DND-41 (cell line): Measurements from ENCODE around the gene TMTC2.

Experiments used
- ATAC-seq: fragments of 200-7000 bp; cut with Tn5 transposase; 3 replicates; pipeline ENCODE4 v1.9.1; 2021; ENCODE audit warnings: low read depth; ENCODE audit not compliant: insufficient read depth
- DNase-seq: peaks from one replicate; pipeline ENCODE4 v3.0.0-alpha.2; 2020
- H2AFZ ChIP-seq: 2 replicates; pipeline ENCODE4 v1.6.0; 2012; ENCODE audit warnings: low read depth, low read length
- H3K27ac ChIP-seq: 2 replicates; pipeline ENCODE4 v1.5.1; 2012; ENCODE audit warnings: low read length, inconsistent platforms
- H3K27me3 ChIP-seq: fragments of 200-600 bp; sonication (generic); 2 replicates; pipeline ENCODE4 v1.6.0; 2012; ENCODE audit warnings: low read length, mild to moderate bottlenecking, inconsistent platforms; ENCODE audit not compliant: insufficient read depth, poor library complexity
- H3K36me3 ChIP-seq: 2 replicates; pipeline ENCODE4 v1.5.1; 2012; ENCODE audit warnings: low read length, inconsistent platforms; ENCODE audit not compliant: insufficient read depth
- H3K4me1 ChIP-seq: 2 replicates; pipeline ENCODE4 v1.5.1; 2012; ENCODE audit warnings: mild to moderate bottlenecking, low read length; ENCODE audit not compliant: insufficient read depth
- H3K4me2 ChIP-seq: 2 replicates; pipeline ENCODE4 v1.6.0; 2012; ENCODE audit warnings: mild to moderate bottlenecking, moderate library complexity, low read length, inconsistent platforms; ENCODE audit not compliant: insufficient read depth
- H3K4me3 ChIP-seq, 2 experiments: fragments of 200-600 bp in 1 of 2; shearing (Covaris generic) in 1 of 2; 2 replicates each; pipeline ENCODE4 v1.5.1; 2012 to 2016; ENCODE audit warnings: inconsistent platforms in 2 of 2, low read length in 2 of 2, mild to moderate bottlenecking in 2 of 2, low read depth in 1 of 2, moderate library complexity in 1 of 2
- H3K79me2 ChIP-seq: 2 replicates; pipeline ENCODE4 v1.6.0; 2012; ENCODE audit warnings: low read length, inconsistent platforms; ENCODE audit not compliant: insufficient read depth
- H3K9ac ChIP-seq: 2 replicates; pipeline ENCODE4 v1.6.0; 2012; ENCODE audit warnings: low read depth, mild to moderate bottlenecking, inconsistent platforms, low read length, moderate library complexity
- H3K9me3 ChIP-seq: 2 replicates; pipeline ENCODE4 v1.5.1; 2012; ENCODE audit warnings: low read length, moderate library complexity, mild to moderate bottlenecking, inconsistent platforms; ENCODE audit not compliant: insufficient read depth, severe bottlenecking
- H4K20me1 ChIP-seq: 2 replicates; pipeline ENCODE4 v1.6.0; 2012; ENCODE audit warnings: low read length; ENCODE audit not compliant: insufficient read depth
- CTCF ChIP-seq: IDR thresholded peaks from 2 replicates; pipeline ENCODE4 v1.5.1; 2012; ENCODE audit warnings: borderline replicate concordance, low read length, moderate library complexity, mild to moderate bottlenecking; ENCODE audit not compliant: poor library complexity, severe bottlenecking; ENCODE audit errors: extremely low read depth
- EZH2 ChIP-seq: IDR thresholded peaks from 3 replicates; pipeline ENCODE4 v1.6.1; 2012; ENCODE audit warnings: borderline replicate concordance, low read depth, mild to moderate bottlenecking, moderate library complexity, low read length, inconsistent platforms; ENCODE audit not compliant: severe bottlenecking

TMTC2 gene

GRCh38 chr12:82937151-82937550, 250.4 kb downstream of the TMTC2 start:
- DNase-seq, result no peak

GRCh38 chr12:82942521-82942920, 255.8 kb downstream of the TMTC2 start:
- ATAC-seq (no peak), DNase-seq (no peak)
- H3K9me3 ChIP-seq, result no peaks in the 10 kb centered on the region
- no peak overlapping the region for H3K4me2 ChIP-seq
- H3K79me2 ChIP-seq, result no peaks in the 10 kb centered on the region
- H3K4me3 ChIP-seq, result no peak overlapping the region
- no peaks in the 10 kb centered on the region for H3K27me3 ChIP-seq
- no peaks in the 10 kb centered on the region for H4K20me1 ChIP-seq
- H3K27ac ChIP-seq, result no peak overlapping the region
- TF ChIP-seq EZH2, result no peak
- TF ChIP-seq CTCF, result no peak
- no peak overlapping the region for H3K9ac ChIP-seq
- no peak overlapping the region for H2AFZ ChIP-seq
- no peaks in the 10 kb centered on the region for H3K36me3 ChIP-seq
- no peaks in the 10 kb centered on the region for H3K4me1 ChIP-seq

More at GRCh38 chr12:82937151-82937550, 250.4 kb downstream of the TMTC2 start:
- no peaks in the 10 kb centered on the region for H3K36me3 ChIP-seq
- no peak for ATAC-seq
- no peak for TF ChIP-seq CTCF
- TF ChIP-seq EZH2, result no peak
- no peak overlapping the region for H3K4me2 ChIP-seq
- H3K4me1 ChIP-seq, result no peaks in the 10 kb centered on the region
- no peak overlapping the region for H3K9ac ChIP-seq
- no peak overlapping the region for H3K4me3 ChIP-seq
- no peaks in the 10 kb centered on the region for H4K20me1 ChIP-seq
- H3K27me3 ChIP-seq, result no peaks in the 10 kb centered on the region
- H3K79me2 ChIP-seq, result no peaks in the 10 kb centered on the region
- no peak overlapping the region for H2AFZ ChIP-seq
- no peak overlapping the region for H3K27ac ChIP-seq
- H3K9me3 ChIP-seq, result no peaks in the 10 kb centered on the region

- H3K4me3 ChIP-seq, result no peak overlapping the region
- DNase-seq, result no peak
- no peak overlapping the region for H2AFZ ChIP-seq
- no peak for TF ChIP-seq CTCF
- no peak for TF ChIP-seq EZH2
- no peak overlapping the region for H3K4me2 ChIP-seq
- no peaks in the 10 kb centered on the region for H3K79me2 ChIP-seq
- H3K27ac ChIP-seq, result no peak overlapping the region
- H3K9me3 ChIP-seq, result no peaks in the 10 kb centered on the region
- H3K9ac ChIP-seq, result no peak overlapping the region
- no peaks in the 10 kb centered on the region for H4K20me1 ChIP-seq
- no peak for ATAC-seq
- no peaks in the 10 kb centered on the region for H3K4me1 ChIP-seq
- no peaks in the 10 kb centered on the region for H3K27me3 ChIP-seq
- no peaks in the 10 kb centered on the region for H3K36me3 ChIP-seq
Measured at GRCh38 chr12:82942991-82943401, 256.3 kb downstream of the TMTC2 start.

- Histone ChIP-seq H4K20me1 (no peaks in the 10 kb centered on the region), H3K9me3 (no peaks in the 10 kb centered on the region), H3K4me2 (no peak overlapping the region), H3K27ac (no peak overlapping the region), H3K4me1 (no peaks in the 10 kb centered on the region), H3K27me3 (no peaks in the 10 kb centered on the region), H3K4me3 (no peak overlapping the region), H2AFZ (no peak overlapping the region), H3K79me2 (no peaks in the 10 kb centered on the region), H3K9ac (no peak overlapping the region), H3K36me3 (no peaks in the 10 kb centered on the region)
- DNase-seq (no peak), ATAC-seq (no peak)
- TF ChIP-seq EZH2, result no peak
- TF ChIP-seq CTCF, result no peak
Measured at GRCh38 chr12:82948491-82948890, 261.8 kb downstream of the TMTC2 start.
